HG03558 (cell line): ENCODE results near the gene ADH1C.
"Not testable (repeated sequence)": the region's sequence is repeated elsewhere in the genome, so short reads cannot be mapped to it uniquely, and the experiment has no call there.

Experiments
- ATAC-seq: cut with Tn5 transposase; IDR thresholded peaks from one replicate; pipeline ENCODE4 v1.9.1; 2021; ENCODE audit warnings: moderate number of reproducible peaks; ENCODE audit not compliant: unreplicated experiment; ENCODE audit errors: extremely low read depth

The ADH1C gene

DNA sequence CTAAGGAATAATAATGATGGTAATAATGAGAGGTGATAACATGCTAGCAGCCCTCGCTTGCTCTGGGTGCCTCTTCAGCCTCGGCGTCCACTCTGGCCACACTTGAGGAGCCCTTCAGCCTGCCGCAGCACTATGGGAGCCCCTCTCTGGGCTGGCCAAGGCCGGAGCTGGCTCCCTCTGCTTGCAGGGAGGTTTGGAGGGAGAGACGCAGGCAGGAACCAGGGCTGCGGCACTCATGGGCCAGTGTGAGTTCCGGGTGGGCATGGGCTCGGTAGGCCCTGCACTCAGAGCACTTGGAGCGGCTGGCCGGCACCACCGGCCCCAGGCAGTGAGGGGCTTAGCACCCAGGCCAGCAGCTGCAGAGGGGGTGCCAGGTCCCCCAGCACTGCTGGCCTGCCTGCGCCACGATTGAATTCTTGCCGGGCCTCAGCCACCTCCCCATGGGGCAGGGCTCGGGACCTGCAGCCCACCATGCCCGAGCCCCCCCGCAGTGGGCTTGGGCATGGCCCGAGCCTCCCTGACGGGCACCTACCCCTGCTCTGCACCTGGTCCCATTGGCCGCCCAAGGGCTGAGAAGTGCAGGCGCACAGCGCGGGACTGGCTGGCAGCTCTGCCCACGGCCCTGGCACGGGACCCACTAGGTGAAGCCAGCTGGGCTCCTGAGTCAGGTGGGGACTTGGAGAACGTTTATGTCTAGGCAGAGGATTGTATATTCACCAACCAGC, 7.1 kb upstream of the ADH1C start:
- no peak for ATAC-seq

DNA sequence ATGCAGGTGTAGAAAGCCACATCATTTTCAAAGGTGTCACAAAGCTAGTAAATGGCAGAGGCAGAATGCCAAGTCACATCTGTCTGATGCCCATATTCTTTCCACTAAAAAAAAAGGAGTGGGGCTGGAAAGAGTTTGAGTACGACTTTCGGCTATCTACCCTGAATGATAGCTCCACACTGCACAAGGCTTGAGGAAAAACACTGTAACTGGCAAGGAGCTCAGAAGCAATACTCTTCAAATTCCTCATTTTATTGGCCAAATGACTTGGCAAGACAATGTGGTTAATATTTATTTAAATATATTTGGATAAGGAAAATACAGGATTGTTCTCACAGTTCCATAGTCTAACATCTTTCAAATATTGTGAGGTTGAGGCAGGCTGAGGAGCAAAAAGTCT, 5.4 kb upstream of the ADH1C start:
- ATAC-seq: no peak

DNA sequence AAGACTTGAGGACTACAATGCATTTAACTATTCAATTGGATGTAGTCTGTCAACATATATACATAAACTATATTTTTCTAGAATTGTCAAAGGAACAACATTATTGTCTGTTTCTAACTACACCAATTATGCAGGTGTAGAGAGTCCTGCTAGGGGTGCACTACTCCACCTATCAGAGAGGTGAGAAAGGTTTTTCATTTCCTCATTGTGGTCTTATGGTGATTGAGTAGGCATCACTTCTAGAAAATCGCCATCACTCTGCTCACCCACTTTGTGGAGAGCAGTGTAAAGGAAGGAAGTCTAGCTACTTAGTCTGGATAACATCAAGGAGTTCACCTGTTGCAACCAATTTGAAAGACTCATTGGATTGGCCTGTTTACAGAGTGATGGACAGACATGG, 4.4 kb upstream of the ADH1C start:
- ATAC-seq: peak; percentile 58

DNA sequence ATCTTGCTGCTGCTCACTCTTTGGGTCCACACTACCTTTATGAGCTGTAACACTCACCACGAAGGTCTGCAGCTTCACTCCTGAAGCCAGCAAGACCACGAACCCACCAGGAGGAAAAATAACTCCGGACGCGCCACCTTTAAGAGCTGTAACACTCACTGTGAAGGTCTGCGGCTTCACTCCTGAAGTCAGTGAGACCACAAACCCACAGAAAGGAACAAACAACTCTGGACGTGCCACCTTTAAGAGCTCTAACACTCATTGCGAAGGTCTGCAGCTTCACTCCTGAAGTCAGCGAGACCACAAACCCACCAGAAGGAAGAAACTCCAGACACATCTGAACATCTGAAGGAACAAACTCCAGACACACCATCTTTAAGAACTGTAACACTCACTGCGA, 3.6 kb upstream of the ADH1C start:
- ATAC-seq: not testable (repeated sequence)

DNA sequence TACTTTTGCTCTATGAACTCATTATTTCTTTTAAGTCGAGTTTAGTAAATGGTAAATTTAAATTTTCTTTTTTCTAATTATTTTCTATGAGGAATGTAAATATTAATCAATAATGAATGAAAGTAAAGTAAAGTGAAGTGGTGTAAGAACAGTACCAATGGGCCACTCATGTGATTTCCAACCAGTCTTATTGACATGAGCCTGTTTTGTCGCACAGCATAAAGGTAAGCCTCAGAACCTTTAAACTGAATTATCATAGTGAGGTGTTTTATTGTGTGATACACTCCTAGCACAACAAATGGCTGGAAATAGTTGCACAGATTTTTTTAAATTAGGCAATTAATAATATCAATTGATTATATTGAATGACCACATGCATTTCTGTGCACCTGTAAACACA, 1.1 kb downstream of the ADH1C start:
- no peak for ATAC-seq

DNA sequence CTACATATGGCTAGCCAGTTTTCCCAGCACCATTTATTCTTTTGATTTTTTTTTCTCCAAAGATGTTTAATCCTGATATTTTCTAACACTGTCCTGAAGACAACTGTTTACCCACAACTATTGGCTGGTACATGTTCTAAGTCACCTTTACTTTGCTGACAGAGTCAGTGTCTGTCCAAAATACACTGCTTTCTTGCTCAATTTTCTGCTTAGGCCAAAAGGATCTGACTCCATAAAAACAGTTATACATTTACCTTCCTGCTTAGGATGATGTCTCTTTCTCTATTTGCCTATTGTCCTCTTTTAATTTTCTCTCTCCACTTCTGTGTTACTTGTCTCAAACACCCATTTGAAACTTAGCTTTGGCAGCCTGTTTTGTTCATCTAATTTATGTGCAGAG, 3.2 kb downstream of the ADH1C start:
- ATAC-seq: no peak

DNA sequence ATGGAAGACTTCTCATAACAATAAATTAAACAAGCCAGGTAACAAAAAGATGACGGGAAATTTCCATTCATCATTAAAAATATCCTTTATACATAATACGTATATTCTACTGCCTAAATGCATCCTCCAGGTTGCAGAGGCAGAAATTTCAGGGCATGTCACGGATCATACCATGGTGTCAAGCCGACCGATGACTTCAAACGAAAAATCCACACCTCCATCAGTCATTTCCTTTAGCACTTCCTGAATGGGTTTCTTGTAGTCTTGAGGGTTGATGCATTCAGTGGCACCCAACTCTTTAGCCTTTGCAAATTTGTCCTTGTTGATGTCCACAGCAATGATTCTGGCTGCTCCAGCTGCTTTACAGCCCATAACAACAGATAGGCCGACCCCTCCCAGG, 9.9 kb downstream of the ADH1C start:
- ATAC-seq: not testable (repeated sequence)

DNA sequence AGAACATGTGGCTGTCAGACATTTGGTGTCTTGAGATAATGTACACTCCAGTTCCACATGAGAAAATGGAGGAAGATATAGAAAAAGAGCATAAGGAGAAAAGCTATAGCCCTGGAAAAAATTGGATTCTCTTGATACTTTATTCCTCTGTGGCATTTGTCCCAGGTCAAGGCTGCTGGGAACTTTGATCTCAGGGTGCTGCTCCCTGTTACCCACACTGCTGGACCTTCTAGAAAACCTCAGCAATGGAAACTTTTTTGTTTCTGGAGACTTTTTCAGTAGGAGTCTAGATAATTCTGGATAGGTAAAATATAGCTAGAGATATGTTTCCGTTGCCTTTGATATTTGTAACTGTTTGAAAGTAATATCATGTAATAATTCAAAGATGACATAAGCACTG, 11.1 kb downstream of the ADH1C start:
- no peak for ATAC-seq

DNA sequence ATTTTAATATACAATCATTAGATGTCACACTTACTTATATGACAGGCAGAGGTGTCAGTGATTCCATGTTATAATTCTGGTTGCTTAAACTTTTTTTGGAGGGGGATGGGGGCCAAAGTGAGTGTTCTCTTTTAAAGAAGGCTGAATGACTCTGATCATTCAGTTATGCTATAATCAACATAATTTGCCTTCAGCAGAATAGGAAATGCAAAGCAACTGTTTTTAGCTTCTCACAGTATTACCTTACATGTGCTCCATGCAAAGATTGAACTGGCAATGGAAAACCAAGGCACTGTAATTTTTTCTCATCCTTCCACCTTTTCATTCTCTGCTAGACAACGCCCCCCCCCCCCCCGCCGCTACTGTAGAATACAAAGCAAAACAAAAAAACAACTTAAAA, 13.4 kb downstream of the ADH1C start:
- ATAC-seq: no peak

DNA sequence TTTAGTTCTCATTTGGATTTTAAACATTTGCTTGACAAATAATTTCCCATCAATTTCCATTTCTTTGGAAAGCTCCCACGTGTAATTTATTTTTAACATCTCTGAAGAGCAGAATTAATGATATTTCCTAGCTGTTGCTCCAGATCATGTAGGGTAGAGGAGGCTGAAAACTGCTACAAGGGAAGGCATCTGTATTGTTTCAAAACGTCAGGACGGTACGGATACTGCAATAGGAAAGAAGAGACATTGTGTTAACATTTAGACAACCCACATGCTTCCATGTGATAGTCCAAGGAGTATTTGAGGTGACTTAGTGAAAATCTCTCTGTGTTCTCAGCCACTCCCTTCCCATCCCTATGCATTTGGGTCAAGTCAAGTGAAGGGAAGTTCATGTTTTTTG, 16.0 kb downstream of the ADH1C start:
- ATAC-seq: no peak

DNA sequence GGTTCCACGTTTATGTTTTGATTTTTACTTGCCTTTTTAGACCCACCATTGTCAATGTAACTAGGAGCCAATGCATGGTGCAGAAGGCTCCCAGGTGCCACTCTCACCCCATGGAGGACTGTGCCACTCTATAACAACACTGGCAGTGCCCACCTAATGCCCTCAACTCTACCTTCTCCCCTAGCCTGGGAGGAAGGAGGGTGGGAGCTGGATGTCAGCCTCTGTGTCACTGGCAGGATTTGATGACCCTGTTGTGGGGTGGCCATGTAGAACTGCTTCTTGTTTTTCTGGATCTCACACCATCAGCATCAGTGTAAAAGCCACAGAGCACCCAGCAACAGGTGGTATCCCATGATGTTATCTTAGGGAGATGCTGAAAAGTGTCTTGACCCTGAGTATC, 17.7 kb downstream of the ADH1C start:
- ATAC-seq: no peak

DNA sequence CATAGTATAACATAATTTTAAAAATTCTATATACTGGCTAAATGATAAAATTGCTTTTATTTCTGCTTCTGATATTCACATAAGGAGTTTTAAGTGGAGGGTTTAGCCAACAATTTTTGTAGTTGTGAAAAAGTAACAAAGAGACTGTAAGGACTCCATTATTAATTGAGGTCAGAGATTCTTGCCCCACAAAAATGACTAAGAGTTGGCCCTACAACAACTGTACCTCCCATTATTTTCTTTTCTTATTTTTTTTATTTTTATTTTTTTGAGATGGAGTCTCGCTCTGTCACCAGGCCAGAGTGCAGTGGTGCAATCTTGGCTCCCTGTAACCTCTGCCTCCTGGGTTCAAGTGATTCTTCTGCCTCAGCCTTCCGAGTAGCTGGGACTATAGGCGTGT, 21.9 kb downstream of the ADH1C start:
- ATAC-seq: no peak

DNA sequence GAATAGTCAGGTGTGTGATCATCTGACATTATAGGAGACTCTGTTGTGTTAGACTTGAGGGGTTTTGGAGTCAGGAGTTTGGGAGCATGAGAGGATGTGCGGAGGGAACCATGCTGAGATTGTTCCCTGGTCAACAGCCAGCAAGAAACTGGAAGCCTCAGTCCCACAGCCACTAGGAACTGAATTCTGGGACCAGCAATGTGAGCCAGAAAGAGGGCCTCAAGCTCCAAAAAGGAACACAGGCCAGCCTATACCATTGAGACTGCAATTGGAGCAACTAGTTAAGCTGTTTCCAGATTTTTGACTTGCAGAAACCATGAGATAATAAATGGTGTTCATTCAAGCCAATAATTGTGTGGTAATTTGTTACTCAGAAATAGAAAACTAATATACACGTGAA, 22.7 kb downstream of the ADH1C start:
- no peak for ATAC-seq

DNA sequence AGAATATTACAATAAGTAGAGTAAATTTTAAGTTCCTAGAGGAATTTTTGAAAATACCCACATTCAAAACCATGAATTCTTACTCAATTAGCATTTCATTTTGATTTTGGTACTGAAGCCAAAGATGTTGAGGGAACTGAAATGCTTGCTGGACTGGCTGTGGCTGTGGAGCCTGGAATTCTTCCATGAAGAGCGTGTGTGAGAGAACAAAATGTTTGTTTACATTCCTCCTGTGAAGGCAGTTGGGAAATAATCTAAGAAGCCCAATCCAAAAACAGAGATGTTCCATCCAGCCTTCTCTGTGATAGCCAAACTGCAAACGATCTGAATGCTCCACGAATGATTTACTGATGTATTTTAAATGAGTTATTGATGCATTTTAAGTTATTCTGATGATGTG, 27.6 kb downstream of the ADH1C start:
- ATAC-seq: no peak

DNA sequence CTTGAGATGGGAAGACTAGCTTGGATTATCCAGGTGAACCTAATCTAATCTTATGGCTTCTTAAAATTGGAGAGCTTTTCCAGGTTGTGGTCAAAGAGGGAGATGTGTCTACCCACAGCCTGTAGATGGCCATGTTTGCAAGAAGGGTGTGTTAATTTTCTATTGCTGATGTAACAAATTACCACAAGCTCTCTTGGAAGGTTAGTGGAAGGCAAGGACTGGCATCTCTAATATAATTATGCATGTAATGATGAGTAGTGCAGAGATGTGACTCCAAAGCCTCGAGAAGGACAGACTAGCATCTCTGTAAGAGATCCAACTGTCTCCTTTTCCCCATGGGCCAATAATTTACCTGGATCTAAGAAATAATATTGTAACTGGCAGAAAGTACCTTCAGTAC, 28.2 kb downstream of the ADH1C start:
- ATAC-seq: no peak

DNA sequence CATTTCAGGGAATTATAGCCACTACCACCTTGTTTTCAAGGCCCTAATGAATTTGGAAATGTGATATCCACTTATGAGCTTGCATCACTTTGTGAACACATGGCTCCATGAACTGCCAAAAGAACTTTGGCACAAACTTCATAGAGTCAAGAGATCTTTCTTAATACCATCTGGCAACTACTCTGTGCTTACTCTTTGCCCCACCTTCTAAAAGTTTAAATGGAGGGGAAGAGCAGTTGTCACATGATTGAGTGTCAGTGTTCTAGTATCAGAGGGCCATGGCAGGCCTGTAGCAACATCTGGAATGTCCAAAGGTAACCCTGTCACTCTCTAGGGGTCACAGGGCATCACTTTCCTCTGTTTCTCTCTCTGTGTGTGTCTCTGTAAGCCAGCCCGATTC, 28.8 kb downstream of the ADH1C start:
- no peak for ATAC-seq

DNA sequence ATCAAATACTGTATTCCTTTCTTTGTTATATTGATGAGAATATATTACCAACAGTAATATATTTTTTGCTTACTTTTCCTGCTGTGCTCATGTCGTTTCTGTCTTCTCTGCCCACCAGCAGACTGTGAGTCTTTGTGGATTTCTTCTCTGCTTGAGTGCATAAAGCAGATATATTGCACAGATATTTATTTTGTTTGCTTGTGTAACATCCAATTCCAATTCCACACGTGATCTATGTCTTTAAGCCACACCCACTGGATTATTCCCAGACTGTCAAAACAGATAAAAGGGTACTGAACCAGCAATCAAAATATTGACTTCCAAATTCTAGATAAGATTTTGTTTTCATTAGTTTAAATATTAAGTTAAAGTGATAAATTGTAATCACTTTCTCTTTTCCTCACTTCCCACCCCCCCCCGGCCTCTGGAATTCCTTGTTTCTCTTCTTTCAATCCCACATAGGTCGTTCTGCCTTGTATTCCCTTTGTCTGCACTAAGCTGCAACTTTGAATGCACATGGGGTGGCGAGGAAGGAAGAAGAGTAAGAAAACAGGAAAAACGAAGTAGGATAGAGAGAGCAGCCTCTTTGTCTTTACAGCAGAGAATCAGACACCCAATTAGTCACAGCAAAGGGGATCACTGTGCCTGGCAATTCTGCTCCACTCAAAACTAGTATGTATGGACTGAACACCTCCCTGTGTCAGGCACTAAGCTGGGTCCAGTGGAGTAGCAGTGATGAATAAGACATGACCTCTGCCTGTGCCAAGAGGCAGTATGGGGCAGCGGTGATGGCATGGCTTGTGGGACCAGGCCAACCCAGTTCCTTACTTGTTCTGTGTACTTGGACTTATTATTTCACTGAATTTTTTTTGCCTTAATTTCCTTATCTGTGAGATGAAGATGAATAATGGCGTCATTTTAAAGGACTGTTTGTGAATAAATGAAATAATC, 31.0 kb downstream of the ADH1C start, which contains the start of gene ADH1B:
Gene ADH1B (minus strand): TSS at position 161 of the 951 bp plus-strand sequence. CDS start 70 bp downstream, at position 91.
- ATAC-seq: no peak

DNA sequence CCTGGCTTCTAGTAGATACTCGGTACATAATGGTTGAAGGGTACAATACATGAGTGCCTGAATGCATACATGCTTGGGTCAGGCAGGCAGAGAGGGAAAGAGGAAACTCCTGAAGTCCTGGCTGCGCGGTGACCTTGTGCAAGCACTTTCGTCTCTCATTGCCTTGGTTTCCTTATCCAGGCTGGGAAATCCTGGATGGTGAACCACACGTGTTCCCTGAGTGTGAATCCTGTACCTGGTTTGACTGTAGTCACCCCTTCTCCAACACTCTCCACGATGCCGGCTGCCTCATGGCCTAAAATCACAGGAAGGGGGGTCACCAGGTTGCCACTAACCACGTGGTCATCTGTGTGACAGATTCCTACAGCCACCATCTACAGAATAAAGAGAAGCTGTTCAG, 34.7 kb downstream of the ADH1C start:
- ATAC-seq: not testable (repeated sequence)

DNA sequence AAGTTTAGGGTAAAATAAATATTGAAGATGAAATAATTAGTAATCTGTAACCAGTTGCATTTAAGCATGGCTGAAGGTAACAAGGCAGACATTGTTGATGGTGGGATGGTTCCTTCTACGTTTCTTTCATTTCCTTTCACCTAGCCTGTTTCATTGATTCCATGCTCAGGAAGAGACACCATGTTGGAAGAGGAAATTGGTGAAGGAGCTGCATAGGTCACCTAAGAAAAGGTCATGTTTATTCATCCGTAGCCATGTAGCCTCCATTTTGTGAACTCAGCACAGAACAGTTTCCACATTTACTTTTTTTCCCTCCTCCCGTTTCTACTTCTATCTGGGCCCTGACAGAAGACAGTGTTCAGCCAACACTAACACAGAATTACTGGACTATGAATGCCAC, 35.2 kb downstream of the ADH1C start:
- no peak for ATAC-seq

DNA sequence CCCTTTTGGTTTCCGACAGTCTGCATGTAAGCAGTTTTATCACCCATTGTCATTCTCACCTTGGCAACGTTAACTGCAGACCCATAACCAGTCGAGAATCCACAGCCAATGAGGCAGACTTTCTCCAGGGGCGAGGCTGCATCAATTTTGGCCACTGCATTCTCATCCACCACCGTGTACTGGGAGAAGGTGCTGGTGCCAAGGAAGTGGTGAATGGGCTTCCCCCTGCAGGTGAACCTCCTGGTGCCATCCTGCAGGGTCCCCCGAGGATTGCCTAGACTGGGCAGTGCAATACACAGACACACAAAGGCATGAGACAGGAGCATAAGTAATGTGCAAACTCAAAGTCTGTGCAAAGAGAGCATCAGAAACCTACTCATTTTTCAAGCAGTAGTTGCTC, 36.7 kb downstream of the ADH1C start:
- no peak for ATAC-seq

DNA sequence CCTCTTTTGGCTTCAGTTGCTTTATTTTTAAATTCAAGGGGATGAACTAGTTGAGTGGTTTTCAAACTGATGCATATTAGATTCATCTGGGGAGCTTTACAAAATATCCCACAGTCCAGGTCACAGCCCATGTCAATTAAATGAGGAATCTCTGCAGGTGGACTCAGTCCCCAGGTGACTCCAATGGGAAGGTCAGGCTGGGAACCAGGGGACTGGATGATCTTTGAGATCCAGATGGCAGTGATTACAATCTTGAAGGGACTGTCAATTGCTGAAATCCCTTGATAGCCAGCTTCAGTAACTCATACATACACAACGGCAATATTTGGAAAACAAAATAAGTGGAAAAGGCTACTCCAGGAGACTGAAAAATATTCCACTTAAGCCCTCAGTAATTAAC, 38.3 kb downstream of the ADH1C start:
- no peak for ATAC-seq
